HG02970 (cell line): Measurements from ENCODE around the gene SRGAP2C.
"Not testable (repeated sequence)": the region's sequence is repeated elsewhere in the genome, so short reads cannot be mapped to it uniquely, and the experiment has no call there.

ENCODE experiments used
- ATAC-seq: cut with Tn5 transposase; IDR thresholded peaks from one replicate; pipeline ENCODE4 v1.9.1; 2021; ENCODE audit warnings: mild to moderate bottlenecking, moderate library complexity, moderate number of reproducible peaks; ENCODE audit not compliant: unreplicated experiment, low FRiP score

SRGAP2C gene

GRCh38 chr1:121362234-121362883, 177.6 kb downstream of the SRGAP2C start:
- ATAC-seq, result not testable (repeated sequence)

GRCh38 chr1:121365316-121365715, 180.5 kb downstream of the SRGAP2C start:
- ATAC-seq, result not testable (repeated sequence)

GRCh38 chr1:121365723-121366122, 180.9 kb downstream of the SRGAP2C start:
- ATAC-seq, result not testable (repeated sequence)

- not testable (repeated sequence) for ATAC-seq
Measured at GRCh38 chr1:121366171-121366570, 181.4 kb downstream of the SRGAP2C start.

GRCh38 chr1:121368910-121369309, 184.1 kb downstream of the SRGAP2C start:
- not testable (repeated sequence) for ATAC-seq

GRCh38 chr1:121369959-121370358, 185.2 kb downstream of the SRGAP2C start:
- ATAC-seq, result not testable (repeated sequence)

- ATAC-seq, result not testable (repeated sequence)
Measured at GRCh38 chr1:121374851-121375367, 190.1 kb downstream of the SRGAP2C start.

GRCh38 chr1:121376986-121377385, 192.2 kb downstream of the SRGAP2C start:
- not testable (repeated sequence) for ATAC-seq

- ATAC-seq, result not testable (repeated sequence)
Measured at GRCh38 chr1:121378757-121379156, 194.0 kb downstream of the SRGAP2C start.

GRCh38 chr1:121384754-121385153, 200.0 kb downstream of the SRGAP2C start:
- ATAC-seq, result not testable (repeated sequence)

GRCh38 chr1:121385162-121385561, 200.4 kb downstream of the SRGAP2C start:
- ATAC-seq, result not testable (repeated sequence)

GRCh38 chr1:121385563-121386288, 201.0 kb downstream of the SRGAP2C start:
- ATAC-seq, result not testable (repeated sequence)

- ATAC-seq, result not testable (repeated sequence)
Measured at GRCh38 chr1:121386319-121386948, 201.7 kb downstream of the SRGAP2C start.

GRCh38 chr1:121389895-121390560, 205.3 kb downstream of the SRGAP2C start:
- ATAC-seq, result not testable (repeated sequence)

GRCh38 chr1:121392130-121392529, 207.4 kb downstream of the SRGAP2C start:
- ATAC-seq, result not testable (repeated sequence)

- not testable (repeated sequence) for ATAC-seq
Measured at GRCh38 chr1:121395718-121396201, 211.0 kb downstream of the SRGAP2C start.

GRCh38 chr1:121396335-121397081, 211.7 kb downstream of the SRGAP2C start:
- ATAC-seq, result not testable (repeated sequence)

- not testable (repeated sequence) for ATAC-seq
Measured at GRCh38 chr1:121397101-121397500, 212.3 kb downstream of the SRGAP2C start.

GRCh38 chr1:121399193-121399592, 214.4 kb downstream of the SRGAP2C start:
- not testable (repeated sequence) for ATAC-seq
